HG03108 (cell line): ENCODE measurements around the gene TMSB4Y.

Experiments
- ATAC-seq: cut with Tn5 transposase; IDR thresholded peaks from one replicate; pipeline ENCODE4 v1.9.1; 2021; ENCODE audit warnings: moderate library complexity; ENCODE audit not compliant: unreplicated experiment

Gene TMSB4Y

GRCh38 chrY:13703568-13703968, at the start of gene TMSB4Y:
TMSB4Y (plus strand) TSS chrY:13703899.
- ATAC-seq: no peak

- ATAC-seq: no peak
These were observed 39.5 kb upstream of the TMSB4Y start for GRCh38 chrY:13664162-13664561.

- no peak for ATAC-seq
These were observed 32.6 kb upstream of the TMSB4Y start for GRCh38 chrY:13671122-13671521.

GRCh38 chrY:13702276-13702675, 1.4 kb upstream of the TMSB4Y start:
- no peak for ATAC-seq

- no peak for ATAC-seq
These were observed 627 bp downstream of the TMSB4Y start for GRCh38 chrY:13704121-13704930.

GRCh38 chrY:13705197-13705596, 1.5 kb downstream of the TMSB4Y start:
- ATAC-seq: no peak

GRCh38 chrY:13708038-13708437, 4.3 kb downstream of the TMSB4Y start:
- no peak for ATAC-seq

- no peak for ATAC-seq
These were observed 15.3 kb downstream of the TMSB4Y start for GRCh38 chrY:13718996-13719395.

- ATAC-seq: no peak
These were observed 25.8 kb downstream of the TMSB4Y start for GRCh38 chrY:13729517-13729916.

GRCh38 chrY:13738618-13739017, 34.9 kb downstream of the TMSB4Y start:
- ATAC-seq: no peak

GRCh38 chrY:13751289-13752071, 47.8 kb downstream of the TMSB4Y start:
- no peak for ATAC-seq

GRCh38 chrY:13754661-13755060, 51.0 kb downstream of the TMSB4Y start:
- no peak for ATAC-seq
